Hematopoietic multipotent progenitor cell treated with erythropoietin and hydrocortisone succinate and interleukin-3 and kit ligand, for 15 days (in vitro differentiated cells): ENCODE measurements around the gene EXOC6B.

Experiments used
- DNase-seq: peaks from one replicate; pipeline ENCODE4 v3.0.0-alpha.2; 2015; ENCODE audit warnings: low spot score

EXOC6B gene

DNA sequence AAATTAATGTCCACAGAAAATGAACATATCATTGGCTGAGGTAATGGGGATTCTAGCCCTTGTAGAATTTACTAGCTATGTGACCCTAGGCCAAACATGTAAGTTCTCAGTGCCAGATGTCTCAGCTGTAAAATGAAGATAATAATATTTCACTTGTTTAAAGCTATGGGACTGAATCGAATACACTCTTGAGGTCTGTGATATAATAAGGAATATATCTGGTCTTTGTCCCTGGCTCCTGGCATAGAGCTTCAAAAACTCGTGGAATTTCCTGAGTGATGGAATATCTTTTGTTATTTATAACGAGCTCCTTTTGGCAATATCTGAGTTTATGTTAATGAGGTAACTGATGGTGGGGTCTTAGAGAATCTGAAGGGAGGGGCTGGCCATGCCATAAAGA is 476.8 kb downstream of the EXOC6B start:
- no peak for DNase-seq

GRCh38 chr2:72347081-72347480 is 478.8 kb downstream of the EXOC6B start:
- no peak for DNase-seq

DNA sequence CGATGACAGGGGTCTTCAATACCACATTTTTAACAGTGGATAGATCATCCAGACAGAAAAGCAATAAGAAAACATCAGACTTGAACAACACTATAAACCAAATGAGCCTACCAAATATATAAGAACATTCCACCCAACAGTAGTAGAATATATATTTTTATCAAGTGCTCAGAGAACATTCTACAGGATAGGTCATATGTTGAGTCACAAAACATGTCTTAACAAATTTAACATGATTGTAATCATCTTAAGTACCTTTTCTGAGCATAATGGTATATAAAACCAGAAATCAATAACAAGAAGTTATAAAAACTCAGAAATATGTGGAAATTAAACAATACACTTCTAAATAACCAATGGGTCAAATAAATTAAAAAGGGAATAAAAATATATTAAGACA is 484.2 kb downstream of the EXOC6B start:
- no peak for DNase-seq

GRCh38 chr2:72340665-72341064 is 485.2 kb downstream of the EXOC6B start:
- no peak for DNase-seq

DNA sequence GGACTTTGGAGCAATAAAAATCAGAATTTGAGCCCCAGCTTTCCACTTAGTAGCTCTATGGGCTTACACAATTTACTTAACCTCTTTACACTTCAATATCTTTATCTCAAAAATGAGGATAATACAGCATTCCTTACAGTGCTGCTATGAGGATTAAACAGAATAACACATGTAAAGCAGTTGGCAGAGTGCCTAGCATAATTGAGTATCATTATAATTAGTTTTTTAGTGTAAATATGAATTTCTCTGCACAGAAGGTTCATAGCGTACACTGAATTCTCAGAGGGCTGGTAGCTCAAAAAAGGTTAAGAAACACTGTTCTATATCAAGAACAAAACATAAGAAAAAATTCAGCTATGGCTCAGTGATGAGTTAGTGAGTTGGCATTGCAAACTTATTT is 487.8 kb downstream of the EXOC6B start:
- no peak for DNase-seq

- DNase-seq: no peak
Measured at GRCh38 chr2:72332720-72333119, 493.1 kb downstream of the EXOC6B start.

DNA sequence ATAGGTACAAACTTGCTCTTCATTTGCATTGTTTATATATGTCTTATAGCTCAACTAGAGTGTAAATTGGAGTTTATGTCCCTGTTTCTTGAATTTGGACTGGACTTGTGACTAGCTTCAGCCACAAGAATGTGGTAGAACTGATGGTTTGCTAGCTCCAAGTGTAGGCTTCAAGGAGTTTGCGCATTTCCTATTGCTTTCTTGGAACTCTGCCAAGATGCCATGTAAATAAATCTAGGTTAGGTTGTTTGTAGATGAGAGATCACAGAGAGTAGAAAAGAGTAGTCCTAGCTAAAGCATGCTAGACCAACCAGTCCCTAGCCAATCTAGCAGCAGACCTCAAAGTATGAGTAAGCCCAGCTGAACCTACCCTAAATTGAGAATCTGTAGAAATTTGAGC is 495.2 kb downstream of the EXOC6B start:
- DNase-seq: no peak

GRCh38 chr2:72326759-72327158 is 499.1 kb downstream of the EXOC6B start:
- no peak for DNase-seq

DNA sequence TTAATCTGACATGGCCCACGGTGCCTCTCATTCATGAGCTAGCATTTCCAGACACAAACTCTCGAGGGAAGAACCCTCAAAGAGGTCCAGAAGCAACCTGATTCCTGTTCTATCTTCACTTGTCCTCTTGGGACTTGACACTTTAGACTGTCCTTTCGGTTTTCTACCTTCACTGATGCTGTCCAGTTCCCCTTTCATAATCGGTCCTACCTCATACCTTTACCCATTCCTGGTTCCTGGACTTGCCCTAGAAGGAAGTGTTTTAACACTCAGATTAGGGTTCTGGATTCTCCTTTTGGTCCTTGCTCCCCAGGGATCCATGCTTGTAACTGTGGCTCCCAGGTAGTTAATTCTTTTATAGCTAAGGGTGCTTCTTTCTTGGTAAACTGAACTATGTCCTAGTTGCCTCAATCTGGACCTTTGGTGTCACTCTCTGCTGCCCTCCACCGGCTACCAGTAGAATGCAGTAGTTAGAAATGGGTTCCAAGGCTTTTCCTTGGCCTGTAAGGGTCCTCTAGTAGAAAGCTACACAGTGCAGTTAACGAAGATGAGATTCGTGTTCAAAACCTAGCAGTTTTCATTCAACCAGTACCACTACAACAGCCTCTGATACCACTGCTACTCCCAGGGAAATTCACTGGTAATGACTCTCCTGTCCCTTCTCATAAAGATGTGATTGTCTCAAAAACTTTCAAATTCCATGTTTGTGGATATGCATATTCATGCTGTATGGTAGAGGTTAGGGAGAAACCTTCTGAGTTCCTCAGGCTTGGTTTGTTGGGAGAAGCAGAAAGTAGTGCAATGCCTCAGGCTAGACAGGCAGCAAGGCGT is 500.0 kb downstream of the EXOC6B start:
- DNase-seq: peak; percentile 35

- DNase-seq: no peak
Measured at GRCh38 chr2:72316774-72317173, 509.1 kb downstream of the EXOC6B start.

DNA sequence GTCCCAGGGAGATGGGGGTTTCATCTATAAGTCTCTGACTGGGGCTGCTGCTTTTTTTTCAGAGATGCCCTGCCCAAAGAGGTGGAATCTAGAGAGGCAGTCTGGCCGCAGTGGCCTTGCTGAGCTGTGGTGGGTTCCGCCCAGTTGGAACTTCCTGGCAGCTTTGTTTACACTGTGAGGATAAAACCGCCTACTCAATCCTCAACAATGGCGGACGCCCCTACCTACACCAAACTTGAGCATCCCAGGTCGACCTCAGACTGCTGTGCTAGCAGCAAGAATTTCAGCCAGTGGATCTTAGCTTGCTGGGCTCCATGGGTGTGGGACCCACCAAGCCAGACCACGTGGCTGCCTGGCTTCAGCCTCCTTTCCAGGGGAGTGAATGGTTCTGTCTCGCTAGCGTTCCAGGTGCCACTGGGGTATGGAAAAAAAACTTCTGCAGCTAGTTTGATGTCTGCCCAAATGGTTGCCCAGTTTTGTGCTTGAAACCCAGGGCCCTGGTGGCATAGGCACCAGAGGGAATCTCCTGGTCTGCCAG is 525.6 kb downstream of the EXOC6B start:
- DNase-seq: no peak

- no peak for DNase-seq
Measured at GRCh38 chr2:72293620-72294019, 532.2 kb downstream of the EXOC6B start.

- no peak for DNase-seq
Measured at GRCh38 chr2:72292433-72292832, 533.4 kb downstream of the EXOC6B start.

GRCh38 chr2:72291059-72291458 is 534.8 kb downstream of the EXOC6B start:
- DNase-seq: no peak

DNA sequence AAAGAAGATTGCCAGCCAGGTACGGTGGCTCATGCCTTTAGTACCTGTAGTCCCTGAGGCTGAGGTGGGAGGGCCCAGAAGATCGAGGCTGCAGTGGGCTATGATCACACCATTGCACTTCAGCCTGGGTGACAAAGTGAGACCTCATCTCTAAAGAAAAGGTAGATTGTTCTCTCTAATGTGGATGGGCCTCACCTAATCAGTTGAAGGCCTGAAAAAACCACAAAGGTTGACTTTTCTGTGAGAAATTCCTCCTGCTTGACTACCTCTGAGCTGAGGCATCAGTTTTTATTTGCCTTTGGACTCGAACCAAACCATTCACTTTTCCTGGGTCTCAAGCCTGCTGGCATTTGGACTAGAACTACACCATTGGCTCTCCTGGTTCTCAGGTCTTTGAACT is 536.1 kb downstream of the EXOC6B start:
- no peak for DNase-seq

- no peak for DNase-seq
Measured at GRCh38 chr2:72289283-72289682, 536.5 kb downstream of the EXOC6B start.

- DNase-seq: no peak
Measured at GRCh38 chr2:72278046-72278445, 547.8 kb downstream of the EXOC6B start.

DNA sequence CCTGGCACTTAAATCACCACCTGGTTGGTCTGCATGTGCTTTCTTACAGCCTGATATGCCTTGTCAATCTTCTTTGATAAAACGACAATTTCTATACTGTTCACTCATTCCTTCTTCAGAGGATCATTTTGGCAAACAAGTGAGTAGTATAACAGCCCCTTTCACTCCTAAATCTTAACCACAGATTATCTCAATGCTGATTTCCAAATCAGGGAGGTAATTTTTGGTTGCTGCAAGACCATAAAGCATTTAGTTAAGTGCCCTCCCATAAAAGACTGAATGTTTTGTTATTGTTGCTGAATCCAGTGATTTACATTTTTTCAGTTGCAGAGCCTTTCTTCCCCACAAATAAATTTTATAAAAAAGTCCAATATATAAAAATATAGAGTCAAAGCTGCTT is 549.0 kb downstream of the EXOC6B start:
- no peak for DNase-seq

GRCh38 chr2:72276356-72276755 is 549.5 kb downstream of the EXOC6B start:
- no peak for DNase-seq

GRCh38 chr2:72275084-72275483 is 550.7 kb downstream of the EXOC6B start:
- DNase-seq: no peak

DNA sequence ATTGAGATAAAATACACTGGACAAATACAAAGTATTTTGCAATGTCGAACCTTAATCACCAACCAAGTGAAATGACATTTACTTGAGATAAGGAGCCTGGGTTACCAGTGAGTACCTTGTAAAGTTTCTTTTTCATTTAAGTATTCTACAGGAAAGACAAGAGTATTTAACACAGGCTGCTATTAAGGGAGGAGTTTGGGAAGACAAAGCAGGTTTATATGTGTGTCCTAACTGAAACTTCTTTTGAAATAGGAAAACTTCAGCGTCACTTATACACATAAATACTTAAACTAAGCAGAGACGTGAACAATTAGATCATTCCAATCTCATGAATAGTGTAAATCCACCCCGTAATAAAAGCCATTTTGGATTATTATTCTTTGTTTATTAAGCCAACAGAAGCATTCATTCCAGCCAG is 551.4 kb downstream of the EXOC6B start:
- DNase-seq: no peak

DNA sequence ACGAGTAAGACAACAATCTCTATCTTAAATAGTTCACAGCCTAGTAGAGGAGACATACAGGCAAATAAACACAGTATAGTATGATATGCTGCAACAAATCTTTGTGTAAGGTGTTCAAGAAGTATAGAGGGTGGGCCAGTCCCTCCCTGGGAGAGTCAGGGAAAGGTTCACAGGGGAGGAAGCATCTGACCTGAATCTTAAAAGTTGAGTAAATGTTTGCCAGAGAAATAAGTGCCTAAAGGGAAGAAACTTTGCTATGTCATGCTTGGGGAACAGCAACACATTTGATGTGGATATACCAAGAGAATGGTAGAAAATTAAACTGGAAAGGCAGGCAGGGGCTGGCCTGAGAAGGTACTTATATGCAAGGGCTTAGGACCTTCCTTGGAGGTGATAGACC is 552.4 kb downstream of the EXOC6B start:
- no peak for DNase-seq

DNA sequence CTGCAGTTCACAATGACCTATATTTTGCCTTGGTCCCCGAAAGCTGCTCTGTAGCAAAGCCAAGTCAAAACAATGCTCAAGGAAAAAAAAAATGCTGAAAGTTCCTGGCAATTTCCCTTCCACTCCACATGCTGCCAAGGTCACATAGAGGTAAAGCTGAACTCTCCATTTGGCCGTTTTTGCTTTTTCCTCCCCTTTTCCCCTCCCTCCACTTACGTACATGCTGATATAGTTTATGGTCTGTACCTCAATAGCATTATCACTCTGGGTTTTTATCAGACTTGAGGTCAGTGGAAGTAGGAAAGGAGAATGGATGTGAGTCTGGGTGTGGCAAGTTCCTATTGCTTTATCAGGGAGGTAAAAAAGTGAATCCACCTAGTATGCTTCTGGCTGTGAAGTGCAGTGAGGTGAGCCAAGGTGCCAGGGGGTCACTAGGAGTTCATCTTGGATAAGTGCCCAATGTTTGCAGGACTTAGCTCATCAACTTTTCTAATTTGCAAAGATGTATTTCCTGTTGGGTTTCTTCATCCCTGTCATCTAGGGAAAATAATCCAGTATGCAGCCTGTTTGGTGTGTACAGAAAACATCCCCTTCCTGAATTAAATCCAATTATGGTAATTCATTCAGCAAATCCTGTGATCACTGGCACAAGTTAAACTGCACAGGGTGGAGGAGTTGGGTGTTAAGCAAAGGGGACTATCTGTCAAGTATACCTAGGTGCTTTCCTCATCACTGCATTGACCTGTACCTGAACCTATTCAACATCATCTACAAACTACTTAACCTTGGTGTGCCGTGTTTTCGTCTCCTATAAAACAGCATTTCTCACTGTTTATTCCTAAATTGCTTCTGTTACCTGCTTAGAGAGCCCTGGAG is 553.8 kb downstream of the EXOC6B start:
- DNase-seq: no peak
